GM19023 (cell line): ENCODE results near the gene RNF217.
"Not testable (repeated sequence)": the region's sequence is repeated elsewhere in the genome, so short reads cannot be mapped to it uniquely, and the experiment has no call there.

ENCODE experiments used
- ATAC-seq: cut with Tn5 transposase; IDR thresholded peaks from one replicate; pipeline ENCODE4 v1.9.1; 2021; ENCODE audit warnings: mild to moderate bottlenecking, moderate library complexity; ENCODE audit not compliant: unreplicated experiment

The RNF217 gene

DNA sequence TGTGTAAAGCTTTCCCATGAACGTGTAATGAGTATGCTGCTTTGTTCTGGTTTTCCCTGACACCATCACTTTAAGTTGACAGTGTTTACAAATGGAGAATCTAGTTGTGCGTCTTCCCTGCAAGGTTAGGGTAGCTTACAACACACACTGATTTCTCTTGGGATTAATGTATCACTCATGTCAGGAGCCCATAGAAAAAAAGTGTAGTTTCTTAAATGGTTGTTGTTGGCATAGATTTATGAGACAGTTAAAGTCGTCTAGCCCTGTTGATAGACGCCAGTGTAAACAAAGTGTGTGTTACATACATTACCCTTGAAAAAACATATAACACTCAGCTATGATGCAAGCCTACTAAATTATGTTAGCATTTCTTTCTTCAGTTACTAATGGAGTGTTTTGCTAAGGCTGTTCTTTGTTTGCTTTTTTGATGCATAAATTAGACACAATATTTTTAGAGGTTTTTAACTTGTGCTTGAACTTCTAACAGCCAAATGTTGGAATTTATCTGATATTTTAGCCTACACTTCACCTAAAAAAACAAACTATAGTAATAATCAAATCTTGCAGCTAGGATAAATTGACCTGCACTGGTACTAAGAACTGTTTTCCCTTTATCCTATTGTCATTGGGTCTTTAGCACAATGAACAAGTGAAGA is 88.6 kb downstream of the RNF217 start:
- no peak for ATAC-seq

GRCh38 chr6:125053809-125054208 is 91.6 kb downstream of the RNF217 start:
- ATAC-seq: no peak

DNA sequence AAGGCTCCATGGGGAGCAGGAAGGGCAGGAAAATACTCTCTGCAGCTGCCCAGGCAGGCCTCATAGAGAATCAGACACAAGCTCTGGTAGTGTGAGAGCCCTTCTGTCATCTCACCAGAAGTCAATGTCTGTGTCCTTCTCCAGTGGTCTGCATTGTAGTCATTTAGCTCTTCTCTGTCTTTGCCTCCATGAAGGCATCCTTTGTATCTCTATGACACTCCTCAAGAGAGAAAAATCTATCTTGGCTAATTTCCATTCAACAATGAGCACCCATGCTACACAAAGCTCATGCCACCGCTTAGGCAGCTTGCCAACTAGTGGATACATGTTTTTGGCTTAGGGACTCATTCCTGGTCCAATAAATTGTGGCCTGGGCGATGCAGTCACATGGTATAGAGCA is 92.1 kb downstream of the RNF217 start:
- no peak for ATAC-seq

GRCh38 chr6:125057392-125058246 is 95.4 kb downstream of the RNF217 start:
- no peak for ATAC-seq

DNA sequence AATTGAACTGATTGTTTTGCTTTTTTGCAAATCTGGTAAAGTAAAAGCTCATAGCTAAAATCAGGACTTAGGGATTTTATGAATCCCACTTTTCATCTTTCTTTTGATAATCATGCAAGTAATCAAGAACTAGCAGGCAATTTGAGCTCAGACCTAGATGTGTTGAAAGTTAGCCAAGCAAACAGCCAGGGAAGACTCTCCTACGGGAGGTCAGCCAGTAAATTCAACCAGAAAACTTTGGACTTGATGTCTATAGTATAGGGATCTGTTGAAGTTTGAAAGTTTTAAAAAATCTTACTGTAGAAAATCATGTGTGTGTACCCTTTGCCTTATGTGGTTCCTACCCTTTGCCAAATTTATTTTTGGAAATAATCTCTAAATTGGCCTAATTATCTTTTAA is 96.3 kb downstream of the RNF217 start:
- no peak for ATAC-seq

- no peak for ATAC-seq
Measured at GRCh38 chr6:125063307-125063706, 101.1 kb downstream of the RNF217 start.

GRCh38 chr6:125066140-125066539 is 103.9 kb downstream of the RNF217 start:
- no peak for ATAC-seq

- ATAC-seq: no peak
Measured at GRCh38 chr6:125066964-125067363, 104.7 kb downstream of the RNF217 start.

DNA sequence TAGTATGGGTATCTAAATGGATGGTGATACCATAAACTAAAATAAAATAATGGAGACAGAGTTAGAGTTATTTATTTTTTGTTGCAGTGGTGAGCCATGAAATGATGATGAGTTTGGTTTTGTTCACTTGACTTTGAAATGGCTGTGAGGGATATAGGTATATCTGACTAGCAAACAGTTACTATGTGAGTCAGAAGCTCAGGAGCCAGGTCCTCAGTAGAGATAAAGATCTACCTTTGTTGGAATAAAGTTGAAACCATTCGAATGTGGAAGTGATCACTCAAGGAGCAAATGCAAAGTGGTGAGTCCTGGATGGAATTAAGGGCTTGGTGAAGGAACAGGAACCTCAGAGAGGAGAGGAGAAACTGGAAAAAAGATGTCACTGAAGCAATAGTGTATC is 105.3 kb downstream of the RNF217 start:
- no peak for ATAC-seq

GRCh38 chr6:125073071-125073470 is 110.8 kb downstream of the RNF217 start:
- no peak for ATAC-seq

GRCh38 chr6:125074120-125074519 is 111.9 kb downstream of the RNF217 start:
- ATAC-seq: no peak

GRCh38 chr6:125075073-125075472 is 112.8 kb downstream of the RNF217 start:
- ATAC-seq: not testable (repeated sequence)

DNA sequence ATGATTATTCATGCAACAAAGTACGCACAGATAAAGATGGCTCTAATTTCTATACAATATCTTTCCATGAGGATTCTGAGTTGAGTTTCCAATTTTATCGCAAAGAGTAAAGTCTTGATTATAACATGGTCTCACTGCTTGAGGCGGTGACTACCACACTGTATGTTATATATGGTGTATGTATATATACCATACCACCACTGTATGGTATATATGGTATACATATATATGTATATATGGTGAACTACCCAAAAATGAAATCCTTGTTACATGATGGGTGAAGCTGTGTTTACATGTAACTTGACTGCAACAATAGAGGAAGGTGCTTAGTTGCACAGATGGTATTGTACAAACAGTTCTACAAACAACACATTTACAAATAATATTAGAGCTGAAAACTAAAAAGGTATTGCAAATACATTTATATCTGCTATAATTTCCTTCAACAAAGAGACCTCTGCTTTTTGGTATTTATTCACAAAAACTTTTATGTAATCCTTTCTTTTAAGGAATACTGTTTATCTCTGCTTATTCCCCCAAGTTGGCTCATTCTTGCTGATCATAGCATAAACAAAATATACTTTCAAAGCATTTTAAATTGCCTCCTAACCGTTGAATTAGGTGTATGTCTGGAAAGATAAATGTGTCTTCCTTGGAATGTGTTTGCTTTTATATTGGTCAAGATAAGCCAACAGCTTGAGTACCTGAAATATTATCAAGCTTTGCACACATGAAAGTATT is 113.7 kb downstream of the RNF217 start:
- no peak for ATAC-seq

- no peak for ATAC-seq
Measured at GRCh38 chr6:125076482-125076742, 114.2 kb downstream of the RNF217 start.

GRCh38 chr6:125077453-125077852 is 115.2 kb downstream of the RNF217 start:
- no peak for ATAC-seq

GRCh38 chr6:125078602-125079321 is 116.5 kb downstream of the RNF217 start:
- ATAC-seq: no peak

- ATAC-seq: no peak
Measured at GRCh38 chr6:125082908-125083683, 120.9 kb downstream of the RNF217 start.

GRCh38 chr6:125083684-125083990 is 121.4 kb downstream of the RNF217 start:
- no peak for ATAC-seq

- ATAC-seq: no peak
Measured at GRCh38 chr6:125086716-125087115, 124.5 kb downstream of the RNF217 start.

- ATAC-seq: no peak
Measured at GRCh38 chr6:125088963-125089362, 126.7 kb downstream of the RNF217 start.

GRCh38 chr6:125094563-125094962 is 132.3 kb downstream of the RNF217 start:
- ATAC-seq: no peak
